Activated CD4-positive, alpha-beta T cell treated with anti-CD3 and anti-CD28 coated beads, Interleukin-2, Interleukin-6, amounts not matched to agents 100 ng/mL and 50 ng/mL, durations not matched to agents 16 hours and 8 hours (primary cell): ENCODE results near the gene TTYH2.

Experiments
- DNase-seq: peaks from one replicate; pipeline ENCODE4 v3.0.0-alpha.2; 2020

The TTYH2 gene

GRCh38 chr17:74216505-74216904, 3.1 kb downstream of the TTYH2 start:
- DNase-seq, result no peak

GRCh38 chr17:74217037-74217730, 3.8 kb downstream of the TTYH2 start:
- DNase-seq, result no peak

DNA sequence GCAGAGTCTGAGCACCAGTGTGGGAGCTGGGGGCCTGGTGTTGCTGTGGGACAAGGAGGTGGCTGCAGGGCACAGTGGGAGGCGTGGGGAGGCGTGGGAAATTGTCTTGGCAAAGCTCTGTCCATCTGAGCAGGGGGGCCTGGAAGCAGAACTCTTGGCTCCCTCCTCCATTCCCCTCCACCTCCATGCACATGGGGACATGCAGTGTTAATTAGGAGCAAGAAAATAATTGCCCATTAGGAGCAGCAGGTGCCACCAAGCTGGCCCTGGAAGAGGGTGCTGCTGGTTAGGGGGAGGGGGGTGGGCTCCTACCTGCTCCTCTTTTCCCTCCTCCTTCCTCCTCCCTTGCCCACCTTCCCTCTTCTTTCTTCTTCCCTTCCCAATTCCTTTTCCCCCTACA, 4.5 kb downstream of the TTYH2 start:
- no peak for DNase-seq

- no peak for DNase-seq
These were observed 5.1 kb downstream of the TTYH2 start for GRCh38 chr17:74218436-74218835.

DNA sequence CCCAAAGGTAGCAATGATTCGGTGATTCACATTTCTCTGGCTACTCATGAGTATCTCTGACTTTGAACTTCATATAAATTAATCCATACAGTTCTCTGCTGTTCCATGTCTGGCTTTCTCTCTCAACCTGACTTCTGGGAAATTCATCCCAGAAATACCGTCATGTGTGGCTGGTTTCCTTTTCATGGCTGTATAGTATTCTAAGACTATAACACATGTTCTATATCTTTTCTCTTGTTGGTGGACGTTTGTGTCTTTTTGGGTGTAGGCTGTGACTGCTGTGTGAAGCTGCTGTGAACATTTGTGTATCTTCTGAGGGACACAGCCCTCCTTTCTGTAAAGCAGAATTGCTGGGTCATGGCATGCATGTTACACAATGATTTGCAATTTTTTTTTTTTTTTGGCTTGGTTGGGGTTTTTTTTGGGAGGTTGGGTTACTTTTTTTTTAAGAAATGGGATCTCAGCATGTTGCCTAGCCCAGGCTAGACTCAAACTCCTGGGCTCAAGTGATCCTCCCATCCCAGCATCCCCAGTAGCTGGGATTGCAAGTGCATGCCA, 6.3 kb downstream of the TTYH2 start:
- DNase-seq, result no peak

- no peak for DNase-seq
These were observed 6.8 kb downstream of the TTYH2 start for GRCh38 chr17:74220219-74220618.

DNA sequence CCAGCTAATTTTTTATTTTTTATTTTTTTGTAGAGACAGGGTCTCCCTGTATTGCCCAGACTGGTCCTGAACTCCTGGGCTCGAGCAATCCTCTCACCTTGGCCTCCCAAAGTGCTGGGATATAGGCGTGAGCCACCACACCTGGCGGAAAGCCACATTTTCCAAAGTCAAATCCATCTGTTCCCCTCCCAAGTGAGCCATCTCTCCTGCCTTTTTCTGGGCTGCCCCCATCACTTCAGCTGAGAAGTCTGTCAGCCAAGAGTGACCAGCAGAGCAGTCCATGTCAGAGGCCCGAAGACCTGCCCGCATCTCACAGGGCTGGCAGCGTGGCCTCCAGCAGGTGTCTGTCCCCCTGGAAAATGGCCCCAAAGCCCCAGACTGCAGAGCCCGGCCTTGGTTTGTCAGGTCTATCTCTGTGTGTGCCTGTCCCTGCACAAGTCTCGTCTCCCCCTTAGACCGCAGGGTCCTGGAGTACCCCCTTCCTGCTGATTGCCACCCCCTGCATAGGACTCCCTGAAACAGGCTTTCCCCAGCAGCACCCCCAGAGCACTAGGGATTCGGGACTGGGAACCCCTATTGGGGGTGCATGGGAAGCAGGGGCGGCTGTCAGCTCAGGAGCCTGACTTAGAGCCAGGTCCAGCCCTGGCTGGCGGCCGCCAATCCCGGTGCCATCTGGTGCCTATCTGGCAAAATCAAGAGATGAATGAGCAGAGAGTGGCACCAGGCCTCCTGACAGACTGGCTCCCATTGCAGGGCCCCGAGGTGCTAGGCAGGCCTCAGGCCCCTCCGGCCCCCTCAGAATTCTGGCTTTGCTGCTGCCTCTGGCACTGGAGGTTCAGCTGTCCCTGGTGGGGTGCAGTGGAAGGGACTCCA, 7.8 kb downstream of the TTYH2 start:
- no peak for DNase-seq

DNA sequence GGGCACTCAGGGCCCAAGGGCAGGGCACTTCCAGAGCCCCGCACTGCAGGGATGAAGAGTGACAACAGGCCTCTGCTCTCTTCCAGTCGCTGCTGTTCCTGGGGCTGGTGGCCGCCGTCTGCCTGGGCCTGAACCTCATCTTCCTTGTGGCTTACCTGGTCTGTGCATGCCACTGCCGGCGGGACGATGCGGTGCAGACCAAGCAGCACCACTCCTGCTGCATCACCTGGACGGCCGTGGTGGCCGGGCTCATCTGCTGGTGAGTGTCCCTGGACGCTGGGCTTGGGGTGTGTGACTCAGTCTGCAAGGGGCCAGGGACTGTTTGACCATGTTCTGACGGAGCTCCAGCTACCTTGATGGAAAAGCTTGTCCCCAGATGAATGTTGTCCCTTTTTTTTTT, 9.0 kb downstream of the TTYH2 start:
- no peak for DNase-seq

- no peak for DNase-seq
These were observed 10.5 kb downstream of the TTYH2 start for GRCh38 chr17:74223901-74224300.

DNA sequence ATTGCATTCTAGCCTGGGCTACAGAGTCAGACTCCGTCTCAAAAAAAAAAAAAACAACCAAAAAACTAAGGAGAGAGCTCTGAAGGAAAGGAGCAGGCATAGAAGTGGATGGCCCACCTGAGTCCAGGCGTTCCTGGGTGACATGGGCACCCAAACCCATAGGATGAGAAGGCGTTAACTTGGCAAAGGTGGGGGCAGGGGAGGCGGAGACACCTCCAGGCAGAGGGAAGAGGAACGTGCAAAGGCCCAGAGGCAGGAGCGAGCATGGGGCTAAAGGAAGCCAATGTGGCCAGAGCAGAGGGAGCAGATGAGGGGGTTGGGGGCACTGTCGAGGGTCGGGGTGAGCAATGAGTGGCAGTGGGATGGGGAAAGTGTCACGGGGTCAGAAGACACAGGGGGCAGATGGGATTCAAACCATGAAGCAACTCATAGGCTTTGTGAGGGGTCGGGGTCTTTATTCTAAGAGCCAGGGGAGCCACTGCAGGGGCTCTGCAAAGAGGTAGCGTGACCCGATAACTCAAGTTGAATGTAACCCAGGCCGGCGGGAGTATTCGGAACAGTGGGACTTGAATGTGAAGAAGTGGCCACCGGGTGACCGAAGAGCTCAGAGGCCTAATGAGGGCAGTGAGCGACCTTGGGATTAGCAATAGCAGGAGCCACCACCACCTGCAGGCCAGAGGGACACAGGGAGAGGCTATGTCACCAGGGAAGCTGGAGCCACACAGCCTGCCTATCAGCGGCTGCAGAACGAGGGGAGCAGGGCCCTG, 11.8 kb downstream of the TTYH2 start:
- no peak for DNase-seq

DNA sequence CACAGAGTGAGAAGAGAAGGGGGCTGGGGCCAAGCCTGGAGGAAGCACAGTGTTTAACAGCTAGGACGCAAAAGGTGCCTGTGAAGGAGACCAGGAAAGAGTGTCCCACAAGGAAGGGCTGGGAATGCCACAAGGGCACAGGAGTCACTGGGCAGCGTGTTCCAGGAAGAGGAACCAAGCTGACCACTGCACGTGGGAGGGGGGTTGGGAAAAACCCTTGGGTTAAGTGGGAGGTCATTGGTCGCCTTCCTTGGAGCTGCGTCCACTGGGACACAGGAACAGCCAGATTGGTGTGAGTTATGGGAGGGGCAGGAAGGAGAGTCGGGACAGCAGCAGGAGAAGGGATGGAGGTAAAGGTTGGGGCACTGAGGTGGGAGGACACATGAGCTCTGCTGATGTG, 12.9 kb downstream of the TTYH2 start:
- DNase-seq, result no peak

DNA sequence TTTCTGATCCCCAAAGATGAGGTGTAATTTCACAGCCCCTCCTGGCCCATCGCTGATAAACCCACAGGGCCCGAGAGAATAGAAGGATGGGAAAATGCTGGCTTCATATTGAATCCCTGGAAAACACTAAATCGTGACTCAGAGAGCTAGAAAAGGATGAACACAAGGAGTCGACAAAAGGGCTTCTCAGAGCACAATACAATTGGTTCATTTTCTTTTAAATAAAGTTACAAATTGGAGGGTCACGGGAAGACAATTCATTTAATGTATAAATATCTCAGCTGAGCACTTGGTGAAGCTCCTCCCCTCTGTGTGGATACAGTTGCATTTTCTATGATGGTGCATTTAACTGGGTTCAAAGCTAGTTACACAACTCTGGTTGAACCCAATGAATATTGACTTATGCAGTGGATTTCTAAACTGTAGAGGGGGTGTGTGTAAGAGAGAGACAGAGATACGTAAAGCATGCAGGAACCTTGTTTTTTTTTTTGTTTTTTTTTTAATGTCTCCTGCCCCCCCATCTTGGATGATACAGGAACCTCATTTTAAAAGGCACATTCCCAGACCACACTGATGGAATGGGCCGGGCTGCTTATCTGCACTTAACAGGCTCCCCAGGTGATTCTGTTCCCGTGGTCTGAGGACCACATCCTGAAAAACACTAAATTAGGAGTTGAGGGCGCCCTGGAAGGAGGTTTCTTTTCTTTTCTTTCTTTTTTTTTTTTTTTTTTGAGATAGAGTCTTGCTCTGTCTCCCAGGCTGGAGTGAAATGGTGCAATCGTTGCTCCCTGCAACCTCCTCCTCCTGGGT, 14.1 kb downstream of the TTYH2 start:
- DNase-seq, result no peak

- no peak for DNase-seq
These were observed 15.1 kb downstream of the TTYH2 start for GRCh38 chr17:74228306-74228978.

- no peak for DNase-seq
These were observed 17.5 kb downstream of the TTYH2 start for GRCh38 chr17:74230896-74231295.

DNA sequence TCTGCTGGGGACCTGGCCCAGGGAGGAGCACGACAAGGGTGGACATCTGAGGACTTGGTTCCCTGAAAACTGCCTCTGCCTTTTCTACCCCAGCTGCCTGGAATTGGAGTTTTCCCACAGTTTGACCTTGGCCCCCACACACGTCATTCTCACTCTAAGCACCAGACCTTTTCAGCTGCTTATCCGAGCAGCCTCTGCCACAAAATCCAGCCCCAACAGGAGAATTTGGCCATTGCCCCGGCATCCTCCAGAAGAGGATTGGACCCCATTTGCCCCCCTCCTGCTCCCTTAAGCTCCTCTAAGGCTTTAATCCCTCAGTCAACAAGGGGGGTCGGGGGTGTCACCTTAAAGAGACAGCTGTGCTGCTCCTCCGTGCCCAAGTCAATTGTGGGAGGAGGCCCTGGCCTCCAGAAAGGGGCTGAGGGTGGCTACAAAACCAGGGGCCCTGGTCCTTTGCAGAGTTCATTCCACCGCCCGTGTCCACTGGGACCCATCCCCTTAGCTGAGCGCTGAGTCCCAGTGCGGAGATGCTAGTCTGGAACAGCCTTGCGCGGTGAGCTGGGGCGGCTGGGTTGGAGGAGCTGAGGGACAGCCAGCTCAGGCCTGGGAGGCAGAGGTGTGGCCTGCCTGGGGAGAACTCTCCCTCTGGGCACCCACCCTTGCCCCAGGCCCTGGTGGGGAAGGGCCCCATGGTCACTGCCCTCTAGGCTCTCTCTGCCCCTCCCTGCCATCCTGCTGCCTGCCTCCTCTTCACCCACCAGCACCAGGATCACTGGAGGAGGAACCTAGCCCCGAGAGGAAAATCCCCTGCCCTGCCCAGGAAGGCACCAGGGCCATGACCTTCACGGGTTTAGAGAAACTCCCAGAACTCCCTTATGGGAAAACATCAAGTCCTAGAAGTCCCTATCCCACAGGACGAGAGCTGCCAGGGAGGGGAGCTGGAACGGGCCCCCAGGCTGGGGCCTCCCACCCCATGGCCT, 18.8 kb downstream of the TTYH2 start:
- DNase-seq, result no peak

- no peak for DNase-seq
These were observed 20.6 kb downstream of the TTYH2 start for GRCh38 chr17:74233937-74234336.

GRCh38 chr17:74234486-74234885, 21.1 kb downstream of the TTYH2 start:
- DNase-seq, result no peak

DNA sequence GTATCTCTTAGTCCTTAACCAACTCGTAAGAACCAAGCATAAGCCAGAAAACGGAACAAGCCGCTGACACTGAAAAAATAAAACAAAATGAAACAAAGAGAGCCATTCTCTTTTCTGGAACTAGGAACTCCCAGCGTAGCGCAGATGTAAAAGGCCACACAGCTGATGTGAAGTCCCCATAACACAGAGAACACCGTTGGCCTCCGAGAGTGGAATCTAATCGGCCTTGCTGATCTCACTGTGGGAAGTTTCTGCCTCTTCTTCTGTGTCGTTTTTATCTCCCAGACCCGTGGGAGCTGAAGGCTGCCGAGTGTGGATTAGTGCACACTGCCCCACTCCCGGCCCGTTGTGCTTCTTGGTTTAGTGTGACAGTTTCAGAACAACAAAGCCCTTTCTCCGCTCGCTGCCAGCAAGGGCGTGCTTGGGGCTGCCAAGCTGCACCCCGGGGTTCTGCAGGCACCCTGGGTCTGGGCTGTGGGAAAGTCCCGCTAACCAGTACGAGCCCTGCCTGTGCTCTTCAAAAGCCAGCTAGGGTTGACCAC, 21.7 kb downstream of the TTYH2 start:
- DNase-seq, result no peak

GRCh38 chr17:74235911-74236371, 22.6 kb downstream of the TTYH2 start:
- DNase-seq, result no peak

GRCh38 chr17:74237321-74237720, 23.9 kb downstream of the TTYH2 start:
- DNase-seq, result no peak
